Smooth muscle cell (in vitro differentiated cells): ENCODE results near the gene CFAP65. TPM values are rescaled to one million over a fixed set of nuclear protein-coding genes. Genes with fewer than 3 reads are reported as not detected.

ENCODE experiments used
- DNase-seq: peaks from one replicate; lab custom pipeline; 2025; ENCODE audit not compliant: unreplicated experiment; lab: John Stamatoyannopoulos, UW
- H2AFZ ChIP-seq: fragments of 200-600 bp; sonication (generic); 2 replicates; pipeline ENCODE4 v1.6.0; 2016; ENCODE audit warnings: antibody characterized with exemption, low read depth, mild to moderate bottlenecking
- H3F3A ChIP-seq: fragments of 200-600 bp; sonication (generic); 2 replicates; pipeline ENCODE4 v1.6.0; 2017; ENCODE audit warnings: antibody characterized with exemption, low read depth
- H3K27ac ChIP-seq: fragments of 200-600 bp; sonication (generic); 2 replicates; pipeline ENCODE4 v1.5.1; 2016; ENCODE audit warnings: low read depth, mild to moderate bottlenecking
- H3K27me3 ChIP-seq: fragments of 200-600 bp; sonication (generic); 2 replicates; pipeline ENCODE4 v1.6.1; 2016; ENCODE audit warnings: low read depth, mild to moderate bottlenecking
- H3K36me3 ChIP-seq: fragments of 200-600 bp; sonication (generic); 2 replicates; pipeline ENCODE4 v1.5.1; 2016; ENCODE audit warnings: low read depth
- H3K4me1 ChIP-seq: fragments of 200-600 bp; sonication (generic); 2 replicates; pipeline ENCODE4 v1.5.1; 2016; ENCODE audit warnings: low read depth
- H3K4me2 ChIP-seq: fragments of 200-600 bp; sonication (generic); 2 replicates; pipeline ENCODE4 v1.6.0; 2016; ENCODE audit warnings: mild to moderate bottlenecking
- H3K4me3 ChIP-seq: fragments of 200-600 bp; sonication (generic); 2 replicates; pipeline ENCODE4 v1.5.1; 2016; ENCODE audit warnings: mild to moderate bottlenecking
- H3K79me2 ChIP-seq: fragments of 200-600 bp; sonication (generic); 2 replicates; pipeline ENCODE4 v1.6.0; 2016; ENCODE audit warnings: low read depth, mild to moderate bottlenecking
- H3K9ac ChIP-seq: fragments of 200-600 bp; sonication (generic); 2 replicates; pipeline ENCODE4 v1.6.0; 2016; ENCODE audit warnings: low read depth
- H3K9me3 ChIP-seq: fragments of 200-600 bp; sonication (generic); replicated peaks from 2 replicates; pipeline ENCODE4 v1.5.1; 2016; ENCODE audit warnings: low read depth
- H4K20me1 ChIP-seq: fragments of 200-600 bp; sonication (generic); 2 replicates; pipeline ENCODE4 v1.6.0; 2016; ENCODE audit warnings: low read depth
- WGBS: methylation state at CpG from one replicate; pipeline ENCODE4 v1.1.7; 2016; ENCODE audit warnings: low lambda C conversion rate; 5-methylcytosine and 5-hydroxymethylcytosine counted together
- polyA plus RNA-seq: library from polyadenylated mRNA; unstranded; fragments of >200 nt; fragmentation: Nextera tagmentation; extraction: Ambion mirVana; gene quantifications from 2 replicates; pipeline ENCODE4 v1.2.1, GENCODE V29; 2016
- total RNA-seq: library from RNA; depleted of rRNA; stranded (reverse); fragments of >200 nt; gene quantifications from 2 replicates; pipeline ENCODE4 v1.2.3, GENCODE V29; 2014
- TF ChIP-seq, protein P1 (sequence below): fragments of 200-600 bp; sonication (generic); IDR thresholded peaks from 2 replicates; pipeline ENCODE4 v1.5.1; 2017; ENCODE audit warnings: borderline replicate concordance, mild to moderate bottlenecking, antibody characterized with exemption; ENCODE audit not compliant: insufficient read depth, poor library complexity, severe bottlenecking

CFAP65 gene
- total and polyA plus RNA-seq, 2 experiments from 2014 or later, result not detected

DNA sequence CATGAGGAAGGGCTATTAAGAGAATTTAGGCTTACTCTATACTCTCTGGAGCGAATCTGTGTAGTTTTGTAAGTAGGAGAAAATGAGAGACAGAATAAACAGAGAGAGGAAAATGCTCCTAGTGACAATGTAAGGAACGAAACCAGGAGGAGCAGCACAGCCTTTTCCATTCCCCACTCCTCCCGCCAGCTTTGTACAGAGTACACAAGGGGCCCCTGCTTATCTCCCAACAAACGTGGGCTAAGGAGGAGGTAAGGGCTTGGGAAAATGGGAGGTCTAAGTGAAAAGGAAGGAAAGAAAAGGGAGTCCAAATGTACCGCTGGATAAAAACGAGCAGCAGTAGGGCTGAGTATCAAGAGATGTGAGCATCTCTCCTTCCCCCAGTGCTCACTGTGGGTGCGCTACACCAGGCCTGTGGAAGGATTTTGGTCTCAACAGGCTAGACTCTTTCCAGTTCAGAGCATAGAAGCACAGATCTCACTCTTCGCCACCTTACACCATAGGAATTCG is 31.5 kb upstream of the CFAP65 start:
- Histone ChIP-seq H3K4me3 (no peak overlapping the region), H3F3A (no peaks in the 10 kb centered on the region), H3K9me3 (no peaks in the 10 kb centered on the region), H3K36me3 (peaks cover 5% of the 10 kb centered on the region), H3K27ac (no peak overlapping the region), H3K9ac (no peak overlapping the region), H3K79me2 (no peaks in the 10 kb centered on the region), H3K4me2 (no peak overlapping the region), H3K27me3 (peaks cover 3% of the 10 kb centered on the region), H3K4me1 (no peaks in the 10 kb centered on the region), H2AFZ (no peak overlapping the region), H4K20me1 (no peaks in the 10 kb centered on the region)
- TF ChIP-seq, protein P1, sequence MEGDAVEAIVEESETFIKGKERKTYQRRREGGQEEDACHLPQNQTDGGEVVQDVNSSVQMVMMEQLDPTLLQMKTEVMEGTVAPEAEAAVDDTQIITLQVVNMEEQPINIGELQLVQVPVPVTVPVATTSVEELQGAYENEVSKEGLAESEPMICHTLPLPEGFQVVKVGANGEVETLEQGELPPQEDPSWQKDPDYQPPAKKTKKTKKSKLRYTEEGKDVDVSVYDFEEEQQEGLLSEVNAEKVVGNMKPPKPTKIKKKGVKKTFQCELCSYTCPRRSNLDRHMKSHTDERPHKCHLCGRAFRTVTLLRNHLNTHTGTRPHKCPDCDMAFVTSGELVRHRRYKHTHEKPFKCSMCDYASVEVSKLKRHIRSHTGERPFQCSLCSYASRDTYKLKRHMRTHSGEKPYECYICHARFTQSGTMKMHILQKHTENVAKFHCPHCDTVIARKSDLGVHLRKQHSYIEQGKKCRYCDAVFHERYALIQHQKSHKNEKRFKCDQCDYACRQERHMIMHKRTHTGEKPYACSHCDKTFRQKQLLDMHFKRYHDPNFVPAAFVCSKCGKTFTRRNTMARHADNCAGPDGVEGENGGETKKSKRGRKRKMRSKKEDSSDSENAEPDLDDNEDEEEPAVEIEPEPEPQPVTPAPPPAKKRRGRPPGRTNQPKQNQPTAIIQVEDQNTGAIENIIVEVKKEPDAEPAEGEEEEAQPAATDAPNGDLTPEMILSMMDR, result no peak
- WGBS, result 90% methylated on average over 9 of the region's 9 CpGs
- no peak for DNase-seq

DNA sequence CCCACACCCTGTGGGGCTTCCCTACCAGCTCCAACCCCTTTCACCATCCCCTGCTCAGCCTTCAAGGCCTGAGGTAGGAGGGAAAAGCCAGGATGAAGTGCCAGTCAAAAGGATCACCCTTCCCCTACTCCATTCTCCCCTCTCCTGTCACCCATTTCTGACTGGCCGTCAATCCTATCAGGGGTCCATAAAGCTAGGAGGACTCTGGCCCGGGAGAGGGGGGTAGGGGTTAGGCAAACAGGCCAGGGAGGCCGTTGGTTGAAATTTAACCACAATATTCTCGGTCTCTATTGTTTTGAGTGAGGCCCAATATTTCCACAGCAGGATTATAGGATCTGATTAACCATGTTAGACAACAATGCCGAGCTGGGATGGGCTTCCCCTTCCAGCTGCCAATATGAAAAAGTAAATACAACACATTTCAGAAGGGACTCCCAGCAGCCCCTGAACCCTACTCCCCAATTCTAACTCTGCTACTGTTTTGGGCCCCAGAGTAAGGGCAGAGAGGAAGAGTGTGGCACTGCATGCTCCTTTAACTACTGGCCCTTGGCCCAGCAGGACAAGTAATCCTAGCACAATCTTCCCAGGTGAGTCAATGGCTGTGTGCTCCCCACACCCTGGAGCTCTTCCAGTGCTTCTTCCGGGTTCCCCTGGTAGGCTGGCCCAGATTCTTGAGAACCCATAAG is 30.0 kb upstream of the CFAP65 start:
- H3K4me1 ChIP-seq, result no peaks in the 10 kb centered on the region
- TF ChIP-seq, protein P1, result no peak
- no peaks in the 10 kb centered on the region for H3K79me2 ChIP-seq
- 82% methylated on average over 6 of the region's 6 CpGs for WGBS
- no peak overlapping the region for H3K27ac ChIP-seq
- H3K4me3 ChIP-seq, result no peak overlapping the region
- no peak for DNase-seq
- no peaks in the 10 kb centered on the region for H3K9me3 ChIP-seq
- peaks cover 6% of the 10 kb centered on the region for H3K27me3 ChIP-seq
- H2AFZ ChIP-seq, result no peak overlapping the region
- no peak overlapping the region for H3K9ac ChIP-seq
- H3K4me2 ChIP-seq, result no peak overlapping the region
- no peaks in the 10 kb centered on the region for H4K20me1 ChIP-seq
- H3F3A ChIP-seq, result no peaks in the 10 kb centered on the region
- H3K36me3 ChIP-seq, result no peaks in the 10 kb centered on the region

DNA sequence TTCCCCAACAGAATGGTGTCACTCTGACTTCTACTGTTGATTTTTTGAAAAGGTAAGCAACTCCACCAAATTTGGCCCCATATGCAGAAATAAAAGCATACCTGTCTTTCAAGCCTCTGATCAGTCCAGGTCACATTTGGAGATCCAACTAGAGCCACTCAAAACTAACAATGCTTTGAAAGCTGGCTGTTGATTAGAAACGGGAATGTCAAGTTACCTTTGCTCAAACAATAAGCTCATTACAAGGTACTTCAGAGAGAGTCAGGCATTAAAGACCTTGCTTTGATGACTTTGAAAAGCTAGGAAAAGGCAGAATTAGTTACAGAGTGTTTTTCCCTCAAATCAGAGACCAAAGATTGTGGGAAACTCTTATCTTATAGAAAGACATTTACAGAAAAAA is 24.2 kb upstream of the CFAP65 start:
- no peaks in the 10 kb centered on the region for H3K4me1 ChIP-seq
- H3F3A ChIP-seq, result no peaks in the 10 kb centered on the region
- no peak overlapping the region for H3K27ac ChIP-seq
- peaks cover 63% of the 10 kb centered on the region for H3K27me3 ChIP-seq
- H4K20me1 ChIP-seq, result no peaks in the 10 kb centered on the region
- H3K4me3 ChIP-seq, result no peak overlapping the region
- H2AFZ ChIP-seq, result no peak overlapping the region
- 83% methylated on average over 1 of the region's 1 CpG for WGBS
- no peak for DNase-seq
- H3K36me3 ChIP-seq, result no peaks in the 10 kb centered on the region
- TF ChIP-seq, protein P1, result no peak
- H3K79me2 ChIP-seq, result no peaks in the 10 kb centered on the region
- H3K9me3 ChIP-seq, result no peaks in the 10 kb centered on the region
- H3K4me2 ChIP-seq, result no peak overlapping the region
- no peak overlapping the region for H3K9ac ChIP-seq

DNA sequence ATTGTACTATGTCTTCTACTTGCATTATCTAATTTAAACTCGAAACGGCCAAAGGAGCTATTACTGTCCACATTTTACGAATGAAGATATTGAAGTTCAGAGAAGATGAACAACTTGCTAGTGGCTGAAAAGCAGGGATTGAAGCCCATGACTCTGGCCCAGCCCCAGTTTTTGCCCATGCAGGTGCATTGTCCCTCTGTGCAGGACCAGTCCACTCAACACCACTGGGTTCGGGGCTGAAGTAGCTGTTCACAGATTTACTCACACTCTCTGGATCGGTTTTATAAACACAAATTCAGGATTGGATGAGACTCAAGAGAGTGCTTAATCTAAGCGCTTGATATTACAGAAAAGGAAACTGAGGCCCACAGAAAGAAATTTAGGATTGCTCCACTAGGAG is 20.8 kb upstream of the CFAP65 start:
- TF ChIP-seq, protein P1, result no peak
- Histone ChIP-seq H3K79me2 (no peaks in the 10 kb centered on the region), H3K9me3 (no peaks in the 10 kb centered on the region), H2AFZ (no peak overlapping the region), H3K4me1 (peaks cover 4% of the 10 kb centered on the region), H3K27ac (no peak overlapping the region), H3K27me3 (peaks cover 94% of the 10 kb centered on the region), H3K36me3 (no peaks in the 10 kb centered on the region), H3K4me3 (no peak overlapping the region), H3K9ac (no peak overlapping the region), H3K4me2 (no peak overlapping the region), H3F3A (no peaks in the 10 kb centered on the region), H4K20me1 (no peaks in the 10 kb centered on the region)
- WGBS, result 80% methylated on average over 6 of the region's 6 CpGs
- DNase-seq, result no peak
